ENCODE measurements around the gene WDR20. TPM values are rescaled to one million over a fixed set of nuclear protein-coding genes. Genes with fewer than 3 reads are reported as not detected.

WDR20 gene
- total and polyA plus RNA-seq, 2 of the 8 experiments (the other 6 are each of a cell fraction or from before 2014, with no cell fraction given), result 11.2 to 26.7 TPM

DNA sequence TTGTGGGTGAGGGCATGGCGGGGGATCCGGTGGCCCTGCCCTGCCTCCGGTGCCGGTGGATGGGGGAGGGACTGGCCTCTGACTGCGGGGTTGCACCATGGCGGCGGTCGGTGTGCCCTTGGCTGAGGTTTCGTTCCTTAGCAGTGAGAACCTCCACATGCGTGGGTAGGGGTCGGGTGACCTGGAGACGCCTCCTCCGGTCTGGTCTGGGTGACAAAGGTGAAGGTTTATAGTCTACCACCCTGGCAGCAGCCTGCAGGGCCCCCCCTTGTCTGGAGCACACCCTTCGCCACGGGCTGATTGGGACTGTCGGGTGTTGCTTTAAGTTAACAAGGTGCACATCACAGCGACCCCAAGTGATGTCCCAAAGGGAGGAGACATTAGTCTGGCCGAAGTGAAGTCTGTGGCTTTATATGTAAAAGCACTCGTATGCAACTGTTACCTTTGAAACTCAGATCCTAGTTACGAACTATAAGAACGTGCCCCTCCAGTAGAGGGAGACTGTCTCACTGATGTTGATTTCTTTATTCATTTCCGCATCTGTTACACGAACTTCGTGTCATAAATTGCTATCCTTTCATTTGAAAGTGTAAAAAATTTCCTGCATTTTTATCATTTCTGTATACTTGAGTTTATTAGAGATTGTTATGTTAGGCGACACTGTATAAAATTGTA is 74.4 kb downstream of the WDR20 start (continued):
- TF ChIP-seq, protein P1, sequence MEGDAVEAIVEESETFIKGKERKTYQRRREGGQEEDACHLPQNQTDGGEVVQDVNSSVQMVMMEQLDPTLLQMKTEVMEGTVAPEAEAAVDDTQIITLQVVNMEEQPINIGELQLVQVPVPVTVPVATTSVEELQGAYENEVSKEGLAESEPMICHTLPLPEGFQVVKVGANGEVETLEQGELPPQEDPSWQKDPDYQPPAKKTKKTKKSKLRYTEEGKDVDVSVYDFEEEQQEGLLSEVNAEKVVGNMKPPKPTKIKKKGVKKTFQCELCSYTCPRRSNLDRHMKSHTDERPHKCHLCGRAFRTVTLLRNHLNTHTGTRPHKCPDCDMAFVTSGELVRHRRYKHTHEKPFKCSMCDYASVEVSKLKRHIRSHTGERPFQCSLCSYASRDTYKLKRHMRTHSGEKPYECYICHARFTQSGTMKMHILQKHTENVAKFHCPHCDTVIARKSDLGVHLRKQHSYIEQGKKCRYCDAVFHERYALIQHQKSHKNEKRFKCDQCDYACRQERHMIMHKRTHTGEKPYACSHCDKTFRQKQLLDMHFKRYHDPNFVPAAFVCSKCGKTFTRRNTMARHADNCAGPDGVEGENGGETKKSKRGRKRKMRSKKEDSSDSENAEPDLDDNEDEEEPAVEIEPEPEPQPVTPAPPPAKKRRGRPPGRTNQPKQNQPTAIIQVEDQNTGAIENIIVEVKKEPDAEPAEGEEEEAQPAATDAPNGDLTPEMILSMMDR (IDR thresholded peaks at IDR 0.05; ENCODE audit: control extremely low read depth in 1 of 3, insufficient read depth in 1 of 3, low read depth in 1 of 3, low read length in 3 of 3), result peak in 1 of 3 experiments; percentile 37; a peak in 1 of 4 replicates
- TF ChIP-seq CBX5 (IDR thresholded peaks at IDR 0.05; ENCODE audit: low read depth, low read length), result no peak
- TF ChIP-seq KDM5A (IDR thresholded peaks at IDR 0.05; ENCODE audit: low read length), result no peak
- TF ChIP-seq NANOG (IDR thresholded peaks at IDR 0.05; ENCODE audit: insufficient read depth, low read depth, low read length, poor library complexity, severe bottlenecking), result no peak
- TF ChIP-seq TAF7 (optimal IDR thresholded peaks at IDR 0.05; ENCODE audit: borderline replicate concordance, low read depth, low read length), result no peak
- no peak for TF ChIP-seq SIRT6 (IDR thresholded peaks at IDR 0.05; ENCODE audit: low read length)
- TF ChIP-seq, protein P2, sequence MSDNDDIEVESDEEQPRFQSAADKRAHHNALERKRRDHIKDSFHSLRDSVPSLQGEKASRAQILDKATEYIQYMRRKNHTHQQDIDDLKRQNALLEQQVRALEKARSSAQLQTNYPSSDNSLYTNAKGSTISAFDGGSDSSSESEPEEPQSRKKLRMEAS (IDR thresholded peaks at IDR 0.05), result no peak
- TF ChIP-seq SIX5 (IDR thresholded peaks at IDR 0.05; ENCODE audit: low read depth, low read length), result no peak
- no peak for TF ChIP-seq SP1 (IDR thresholded peaks at IDR 0.05; ENCODE audit: low read depth, low read length)
